HepG2 (cell line): ENCODE results near the gene PLXDC2. TPM values are rescaled to one million over a fixed set of nuclear protein-coding genes. Genes with fewer than 3 reads are reported as not detected.

Experiments used
- ATAC-seq: fragments of 200-7000 bp; cut with Tn5 transposase; 3 replicates; pipeline ENCODE4 v1.9.1; 2020; ENCODE audit warnings: mild to moderate bottlenecking, moderate library complexity
- BruUV-seq: library from RNA; stranded (reverse); fragments of 400-500 nt; replicated peaks from 2 replicates; lab custom pipeline; 2021; lab: Mats Ljungman, UMichigan
- CTCF ChIA-PET: fragments of 300-600 bp; formaldehyde crosslinking; extraction: SDS; loops from one replicate; lab custom pipeline; 2021; ENCODE audit warnings: low total read pairs, inconsistent platforms, low intra/inter-chr PET ratio; lab: Yijun Ruan, JAX
- POLR2A ChIA-PET: fragments of 350-600 bp; sonication (Branson Sonifier 250); formaldehyde crosslinking; loops from one replicate; lab custom pipeline; 2020; ENCODE audit warnings: antibody characterized with exemption, inconsistent platforms; lab: Yijun Ruan, JAX
- DNase-seq: peaks from one replicate; pipeline ENCODE4 v3.0.0-alpha.2; 2015; ENCODE audit warnings: low spot score
- FAIRE-seq: peaks from 3 replicates; lab custom pipeline; 2011; peaks lifted over from hg19 to GRCh38; lab: Jason Lieb, UNC
- H2AFZ ChIP-seq: one replicate; pipeline ENCODE4 v1.6.1; 2011; ENCODE audit warnings: low read length, inconsistent platforms
- H3K27ac ChIP-seq: fragments of 300-600 bp; 3 replicates; pipeline ENCODE4 v1.8.0; 2011; ENCODE audit warnings: mixed run types, mild to moderate bottlenecking, mixed read lengths, low read length, inconsistent platforms; ENCODE audit not compliant: insufficient read depth; ENCODE audit errors: extremely low read length
- H3K27me3 ChIP-seq, 2 experiments: fragments of 200-600 bp in 1 of 2; 2 replicates in 1 of 2; 3 replicates in 1 of 2; pipeline versions ENCODE4 v1.6.0 to v1.8.0; 2011; ENCODE audit warnings: low read length in 2 of 2, mild to moderate bottlenecking in 2 of 2, moderate library complexity in 2 of 2, inconsistent platforms in 1 of 2; ENCODE audit not compliant: insufficient read depth in 2 of 2, control insufficient read depth in 1 of 2
- H3K36me3 ChIP-seq, 2 experiments: fragments of 200-600 bp in 1 of 2; replicated peaks in 1 of 2; 2 replicates in 1 of 2; 3 replicates in 1 of 2; pipeline versions ENCODE4 v1.5.1 to v1.8.0; 2011; ENCODE audit warnings: low read length in 2 of 2, inconsistent platforms in 1 of 2; ENCODE audit not compliant: insufficient read depth in 2 of 2, control insufficient read depth in 1 of 2
- H3K4me1 ChIP-seq: 2 replicates; pipeline ENCODE4 v1.5.1; 2012; ENCODE audit warnings: low read length, inconsistent platforms; ENCODE audit not compliant: insufficient read depth
- H3K4me2 ChIP-seq: 2 replicates; pipeline ENCODE4 v1.6.0; 2011; ENCODE audit warnings: low read depth, low read length, inconsistent platforms
- H3K4me3 ChIP-seq, 3 experiments: fragments of 200-600 bp in 1 of 3; sonication (generic), shearing (Covaris generic) in 1 of 3; replicated peaks in 1 of 3; 2 replicates each; pipeline ENCODE4 v1.5.1; 2011 to 2016; ENCODE audit warnings: low read length in 3 of 3, inconsistent platforms in 2 of 3, low read depth in 2 of 3, mild to moderate bottlenecking in 2 of 3, control low read depth in 1 of 3, mixed read lengths in 1 of 3; ENCODE audit not compliant: insufficient read depth in 1 of 3
- H3K79me2 ChIP-seq: one replicate; pipeline ENCODE4 v1.6.1; 2011; ENCODE audit warnings: low read length, inconsistent platforms; ENCODE audit not compliant: insufficient read depth
- H3K9ac ChIP-seq: 2 replicates; pipeline ENCODE4 v1.6.0; 2011; ENCODE audit warnings: mild to moderate bottlenecking, low read depth, low read length, inconsistent platforms; ENCODE audit not compliant: insufficient read depth
- H3K9me3 ChIP-seq: 2 replicates; pipeline ENCODE4 v1.5.1; 2012; ENCODE audit warnings: mild to moderate bottlenecking, low read length
- H4K20me1 ChIP-seq: 2 replicates; pipeline ENCODE4 v1.6.0; 2011; ENCODE audit warnings: inconsistent platforms, mild to moderate bottlenecking, low read length, moderate library complexity; ENCODE audit not compliant: insufficient read depth
- CENPX ChIP-seq: sonication (generic); formaldehyde crosslinking; IDR thresholded peaks from 2 replicates; pipeline ENCODE4 v1.9.0; 2021; ENCODE audit warnings: mild to moderate bottlenecking, missing genetic modification reagents, moderate library complexity
- HES4 ChIP-seq: sonication (generic); formaldehyde crosslinking; IDR thresholded peaks from 2 replicates; pipeline ENCODE4 v1.9.0; 2021; ENCODE audit warnings: mild to moderate bottlenecking, missing genetic modification reagents, borderline replicate concordance
- HOXA5 ChIP-seq: sonication (generic); formaldehyde crosslinking; IDR thresholded peaks from 2 replicates; pipeline ENCODE4 v1.4.0; 2020; ENCODE audit warnings: missing genetic modification reagents
- KMT2A ChIP-seq: sonication (generic); formaldehyde crosslinking; IDR thresholded peaks from 2 replicates; pipeline ENCODE4 v1.4.0; 2020; ENCODE audit warnings: missing genetic modification reagents
- NR0B2 ChIP-seq: sonication (generic); formaldehyde crosslinking; IDR thresholded peaks from 2 replicates; pipeline ENCODE4 v1.4.0; 2020; ENCODE audit warnings: mild to moderate bottlenecking, missing genetic modification reagents
- REL ChIP-seq: sonication (generic); formaldehyde crosslinking; conservative IDR thresholded peaks from 2 replicates; pipeline ENCODE4 v1.8.0; 2022; ENCODE audit warnings: mild to moderate bottlenecking, missing genetic modification reagents, moderate library complexity
- SIN3A ChIP-seq: IDR thresholded peaks from 2 replicates; pipeline ENCODE4 v1.6.1; 2011; ENCODE audit warnings: low read depth, mild to moderate bottlenecking, control low read depth, low read length, borderline replicate concordance
- SRY ChIP-seq: sonication (generic); formaldehyde crosslinking; IDR thresholded peaks from 2 replicates; pipeline ENCODE4 v1.8.0; 2022; ENCODE audit warnings: mild to moderate bottlenecking, missing genetic modification reagents
- ZBTB10 ChIP-seq: sonication (generic); formaldehyde crosslinking; IDR thresholded peaks from 2 replicates; pipeline ENCODE4 v1.4.0; 2020; ENCODE audit warnings: missing genetic modification reagents, borderline replicate concordance
- ZKSCAN1 ChIP-seq: fragments of 150-350 bp; IDR thresholded peaks from 2 replicates; pipeline ENCODE4 v1.6.1; 2014; ENCODE audit warnings: low read length
- WGBS: methylation state at CpG from one replicate; pipeline ENCODE4 v1.1.6; 2017; ENCODE audit warnings: low lambda C conversion rate; 5-methylcytosine and 5-hydroxymethylcytosine counted together
- in situ Hi-C: cut with HindIII; loops from 2 replicates; pipeline ENCODE4 v1.10.0; 2017; ENCODE audit warnings: low pct_unique_long_range_greater_than_20kb; ENCODE audit not compliant: extremely low pct_ligation_motif_present
- intact Hi-C: fragments of 100-400 bp; cut with micrococcal nuclease; formaldehyde crosslinking; loops from one replicate; pipeline ENCODE4 v1.10.0; 2022; ENCODE audit not compliant: unreplicated experiment
- polyA plus RNA-seq, 8 experiments: library from polyadenylated mRNA; depleted of rRNA in 3 of 8; stranded (reverse) in 7 of 8; unstranded in 1 of 8; fragments of >200 nt; fragmentation: Illumina TruSeq in 4 of 8; extraction: Trizol in 4 of 8; gene quantifications; 2 replicates each; pipeline versions ENCODE4 v1.2.1 to v1.2.3, GENCODE V29; 2011 to 2016; ENCODE audit warnings: low read depth in 4 of 8, missing spikeins in 1 of 8, mixed read lengths in 1 of 8; ENCODE audit not compliant: insufficient read depth in 1 of 8
- total RNA-seq, 5 experiments: library from RNA; depleted of rRNA; stranded (reverse); fragments of >200 nt; fragmentation: Illumina TruSeq; extraction: Trizol; gene quantifications; 2 replicates each; pipeline ENCODE4 v1.2.3, GENCODE V29; 2016; ENCODE audit warnings: low read depth in 1 of 5
- TF ChIP-seq, protein P1 (sequence below): sonication (generic); formaldehyde crosslinking; IDR thresholded peaks from 2 replicates; pipeline ENCODE4 v1.4.0; 2020; ENCODE audit warnings: missing genetic modification reagents

The PLXDC2 gene
- total and polyA plus RNA-seq, 2 of the 13 experiments (the other 11 are each of a cell fraction or from before 2014, with no cell fraction given): 2.1 to 2.4 TPM

DNA sequence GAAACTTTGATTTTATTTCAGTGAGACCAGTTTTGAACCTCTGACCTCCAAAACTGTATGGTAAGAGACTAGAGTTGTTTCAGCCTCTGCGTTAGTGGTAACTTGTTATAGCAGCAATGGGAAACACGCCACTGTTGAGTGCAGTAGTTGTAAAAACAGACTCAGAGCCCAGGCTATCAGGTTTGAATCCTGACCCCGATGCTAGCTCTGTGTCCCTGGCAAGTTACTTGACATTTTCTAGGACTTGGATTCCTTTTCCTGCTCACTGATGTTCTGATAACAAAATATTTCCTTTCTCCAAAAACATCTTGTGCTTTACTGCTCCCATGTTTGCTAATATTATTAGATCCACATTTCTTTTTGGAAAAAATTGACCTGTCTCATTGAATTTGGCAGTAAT lies 131.0 kb downstream of the PLXDC2 start (continued):
- TF ChIP-seq, protein P1, sequence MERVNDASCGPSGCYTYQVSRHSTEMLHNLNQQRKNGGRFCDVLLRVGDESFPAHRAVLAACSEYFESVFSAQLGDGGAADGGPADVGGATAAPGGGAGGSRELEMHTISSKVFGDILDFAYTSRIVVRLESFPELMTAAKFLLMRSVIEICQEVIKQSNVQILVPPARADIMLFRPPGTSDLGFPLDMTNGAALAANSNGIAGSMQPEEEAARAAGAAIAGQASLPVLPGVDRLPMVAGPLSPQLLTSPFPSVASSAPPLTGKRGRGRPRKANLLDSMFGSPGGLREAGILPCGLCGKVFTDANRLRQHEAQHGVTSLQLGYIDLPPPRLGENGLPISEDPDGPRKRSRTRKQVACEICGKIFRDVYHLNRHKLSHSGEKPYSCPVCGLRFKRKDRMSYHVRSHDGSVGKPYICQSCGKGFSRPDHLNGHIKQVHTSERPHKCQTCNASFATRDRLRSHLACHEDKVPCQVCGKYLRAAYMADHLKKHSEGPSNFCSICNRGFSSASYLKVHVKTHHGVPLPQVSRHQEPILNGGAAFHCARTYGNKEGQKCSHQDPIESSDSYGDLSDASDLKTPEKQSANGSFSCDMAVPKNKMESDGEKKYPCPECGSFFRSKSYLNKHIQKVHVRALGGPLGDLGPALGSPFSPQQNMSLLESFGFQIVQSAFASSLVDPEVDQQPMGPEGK (CRISPR knock-in tag): no peak

GRCh38 chr10:19947656-19948055 lies 131.4 kb downstream of the PLXDC2 start:
- Histone ChIP-seq H3K9ac (no peak overlapping the region), H3K4me1 (no peaks in the 10 kb centered on the region), H3K27ac (no peak overlapping the region), H3K9me3 (no peaks in the 10 kb centered on the region), H3K4me2 (no peak overlapping the region), H3K36me3 (no peaks in the 10 kb centered on the region), H3K27me3 (no peaks in the 10 kb centered on the region), H2AFZ (no peak overlapping the region), H3K79me2 (no peaks in the 10 kb centered on the region), H4K20me1 (no peaks in the 10 kb centered on the region), H3K4me3 (no peak overlapping the region)
- DNase-seq (no peak), ATAC-seq (no peak), FAIRE-seq (no peak)
- CTCF ChIA-PET: no interaction called here
- in situ Hi-C loops: no loop called here
- BruUV-seq: no TSS peak
- TF ChIP-seq KMT2A: no peak
- no peak for TF ChIP-seq HOXA5 (CRISPR knock-in tag)
- TF ChIP-seq ZBTB10: no peak
- no peak for TF ChIP-seq NR0B2
- no peak for TF ChIP-seq HES4
- no peak for TF ChIP-seq REL (CRISPR knock-in tag)
- no peak for TF ChIP-seq CENPX (CRISPR knock-in tag)
- no peak for TF ChIP-seq ZKSCAN1
- TF ChIP-seq SIN3A: no peak
- TF ChIP-seq SRY (CRISPR knock-in tag): no peak
- intact Hi-C loops: no loop called here
- POLR2A ChIA-PET: no interaction called here
- WGBS: 49% methylated on average over 2 of the region's 2 CpGs
